CD4-positive, alpha-beta memory T cell (primary cell): ENCODE data around the gene ATAD2B. TPM values are rescaled to one million over a fixed set of nuclear protein-coding genes. Genes with fewer than 3 reads are reported as not detected.
A peak's percentile ranks its signal among the peaks of the same experiment; 100 is the strongest.

ENCODE experiments used
- CTCF ChIA-PET: fragments of 350-600 bp; sonication (Branson Sonifier 250); formaldehyde crosslinking; loops from one replicate; lab custom pipeline; 2021; ENCODE audit warnings: inconsistent platforms; ENCODE audit not compliant: partially characterized antibody; lab: Charles Lee
- POLR2A ChIA-PET: fragments of 350-600 bp; sonication (Branson Sonifier 250); formaldehyde crosslinking; loops from one replicate; lab custom pipeline; 2021; ENCODE audit not compliant: partially characterized antibody; lab: Charles Lee
- DNase-seq, 5 donors: peaks; one replicate each; pipeline versions ENCODE4 v3.0.0 to v3.0.0-alpha.2; 2020 to 2022; ENCODE audit warnings: mixed read lengths in 1 of 5
- H3K27ac ChIP-seq: one replicate; pipeline ENCODE4 v1.7.0; 2013; ENCODE audit warnings: low read depth, low read length
- H3K27me3 ChIP-seq: 2 replicates; pipeline ENCODE4 v1.7.0; 2013; ENCODE audit warnings: mild to moderate bottlenecking, low read length, moderate library complexity; ENCODE audit not compliant: insufficient read depth
- H3K36me3 ChIP-seq: 2 replicates; pipeline ENCODE4 v1.7.0; 2013; ENCODE audit warnings: mild to moderate bottlenecking, low read length, moderate library complexity; ENCODE audit not compliant: insufficient read depth
- H3K4me1 ChIP-seq: 2 replicates; pipeline ENCODE4 v1.7.0; 2013; ENCODE audit warnings: mild to moderate bottlenecking, low read length, moderate library complexity; ENCODE audit not compliant: insufficient read depth
- H3K4me3 ChIP-seq, 2 donors: one replicate each; pipeline ENCODE4 v1.7.0; 2013; ENCODE audit warnings: low read length in 2 of 2, mild to moderate bottlenecking in 1 of 2
- H3K9me3 ChIP-seq, 2 donors: one replicate each; pipeline ENCODE4 v1.7.0; 2013; ENCODE audit warnings: low read length in 2 of 2, control low read depth in 1 of 2; ENCODE audit not compliant: control insufficient read depth in 1 of 2
- H3K27ac Mint-ChIP-seq, 7 donors: one replicate each; pipeline ENCODE4 v1.8.0; 2020 to 2021; ENCODE audit warnings: mixed read lengths in 7 of 7, mild to moderate bottlenecking in 6 of 7, inconsistent platforms in 3 of 7, moderate library complexity in 3 of 7
- H3K27me3 Mint-ChIP-seq, 2 donors: one replicate each; pipeline ENCODE4 v1.8.0; 2020 to 2021; ENCODE audit warnings: mixed read lengths in 2 of 2
- H3K36me3 Mint-ChIP-seq, 2 donors: one replicate each; pipeline ENCODE4 v1.8.0; 2020 to 2021; ENCODE audit warnings: mixed read lengths in 2 of 2, inconsistent platforms in 1 of 2, mild to moderate bottlenecking in 1 of 2
- H3K4me1 Mint-ChIP-seq, 4 donors: one replicate each; pipeline ENCODE4 v1.8.0; 2020 to 2021; ENCODE audit warnings: mixed read lengths in 4 of 4, mild to moderate bottlenecking in 1 of 4
- H3K4me3 Mint-ChIP-seq, 8 donors: one replicate each; pipeline ENCODE4 v1.8.0; 2020 to 2021; ENCODE audit warnings: mixed read lengths in 8 of 8, mild to moderate bottlenecking in 7 of 8, moderate library complexity in 6 of 8, inconsistent platforms in 3 of 8
- H3K9me3 Mint-ChIP-seq, 8 donors: one replicate each; pipeline ENCODE4 v1.8.0; 2020 to 2021; ENCODE audit warnings: mixed read lengths in 8 of 8, mild to moderate bottlenecking in 5 of 8, inconsistent platforms in 3 of 8, moderate library complexity in 1 of 8
- intact Hi-C: fragments of 100-400 bp; cut with micrococcal nuclease; formaldehyde crosslinking; loops from one replicate; pipeline ENCODE4 v1.15.1; 2023
- polyA plus RNA-seq, 2 donors: library from polyadenylated mRNA; unstranded; fragments of 300-500 nt; fragmentation: Illumina TruSeq; gene quantifications; one replicate each; pipeline ENCODE4 v1.2.3, GENCODE V29; 2021
- total RNA-seq, 2 experiments: library from RNA; stranded (reverse); gene quantifications; one replicate each; pipeline ENCODE4 v1.2.3, GENCODE V29; 2021

ATAD2B gene
- total and polyA plus RNA-seq, 4 experiments from 2014 or later = 3.8 to 44.4 (median 22.9) TPM

GRCh38 chr2:23803965-23804542, 122.9 kb downstream of the ATAD2B start:
- H3K9me3 Mint-ChIP-seq = no peaks in the 10 kb centered on the region
- H3K4me1 Mint-ChIP-seq = peaks cover 0 to 4% (median under 1%) of the 10 kb centered on the region in 4 donors
- Histone ChIP-seq H3K4me3 (no peak overlapping the region), H3K4me1 (no peaks in the 10 kb centered on the region), H3K36me3 (peaks cover 10% of the 10 kb centered on the region), H3K9me3 (no peaks in the 10 kb centered on the region), H3K27ac (no peak overlapping the region), H3K27me3 (no peaks in the 10 kb centered on the region)
- H3K36me3 Mint-ChIP-seq = peaks cover 18 to 40% of the 10 kb centered on the region in 2 donors
- H3K27ac Mint-ChIP-seq = peak overlapping the region in 2 of 7 donors; percentile 22 to 62
- POLR2A ChIA-PET = no interaction called here
- DNase-seq = no peak
- H3K4me3 Mint-ChIP-seq = no peak overlapping the region
- no peaks in the 10 kb centered on the region for H3K27me3 Mint-ChIP-seq
- intact Hi-C loops = no loop called here
- CTCF ChIA-PET = interaction anchor here (1.3 kb wide), 1 partner anchor 20 kb away, joined by 4 read pairs; no protein-coding TSS in a partner anchor

DNA sequence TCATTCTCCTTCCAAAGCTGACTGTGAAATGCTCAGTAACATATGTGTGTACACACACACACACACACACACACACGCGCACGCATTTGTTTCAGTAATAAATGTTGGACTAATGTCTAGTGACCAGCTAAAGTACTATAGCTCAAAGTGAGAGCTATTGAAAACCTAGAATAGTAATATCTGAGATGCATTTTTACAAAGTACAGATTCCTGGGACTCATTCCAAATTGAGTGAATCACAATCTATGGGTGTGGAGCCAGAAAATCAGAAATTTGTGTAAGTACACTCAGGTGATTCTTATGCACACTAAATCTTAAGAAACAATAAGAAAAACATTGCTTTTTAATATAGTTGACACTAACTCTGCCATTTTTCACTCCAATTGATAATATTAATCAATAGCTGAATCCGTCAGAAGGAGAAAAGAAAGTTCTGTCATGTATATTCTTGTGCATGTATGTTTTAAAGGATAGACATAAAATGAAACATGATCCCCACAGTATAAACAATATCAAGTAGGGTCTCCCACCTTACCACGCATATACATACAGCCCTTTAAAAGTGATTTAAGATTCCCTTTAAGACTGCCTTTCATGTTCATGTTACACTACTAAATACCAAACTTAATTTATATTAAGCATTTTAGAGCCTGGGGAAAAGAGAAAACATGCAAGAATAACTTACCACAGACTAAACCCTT, 123.5 kb downstream of the ATAD2B start:
- no peak for DNase-seq
- Histone ChIP-seq H3K27ac (no peak overlapping the region), H3K4me3 (no peak overlapping the region), H3K9me3 (no peaks in the 10 kb centered on the region), H3K36me3 (peaks cover 3% of the 10 kb centered on the region), H3K27me3 (no peaks in the 10 kb centered on the region), H3K4me1 (no peaks in the 10 kb centered on the region)
- H3K27me3 Mint-ChIP-seq = no peaks in the 10 kb centered on the region
- peaks cover 23 to 41% of the 10 kb centered on the region in 2 donors for H3K36me3 Mint-ChIP-seq
- POLR2A ChIA-PET = no interaction called here
- peak overlapping the region in 1 of 7 donors; percentile 22 for H3K27ac Mint-ChIP-seq
- peaks cover 0 to 4% (median under 1%) of the 10 kb centered on the region in 4 donors for H3K4me1 Mint-ChIP-seq
- intact Hi-C loops = no loop called here
- no peaks in the 10 kb centered on the region for H3K9me3 Mint-ChIP-seq
- no peak overlapping the region for H3K4me3 Mint-ChIP-seq
- CTCF ChIA-PET = interaction anchor here (1.0 to 1.3 kb wide), 2 partner anchors 21 to 280 kb away, joined by 3 to 4 read pairs; no protein-coding TSS in a partner anchor

DNA sequence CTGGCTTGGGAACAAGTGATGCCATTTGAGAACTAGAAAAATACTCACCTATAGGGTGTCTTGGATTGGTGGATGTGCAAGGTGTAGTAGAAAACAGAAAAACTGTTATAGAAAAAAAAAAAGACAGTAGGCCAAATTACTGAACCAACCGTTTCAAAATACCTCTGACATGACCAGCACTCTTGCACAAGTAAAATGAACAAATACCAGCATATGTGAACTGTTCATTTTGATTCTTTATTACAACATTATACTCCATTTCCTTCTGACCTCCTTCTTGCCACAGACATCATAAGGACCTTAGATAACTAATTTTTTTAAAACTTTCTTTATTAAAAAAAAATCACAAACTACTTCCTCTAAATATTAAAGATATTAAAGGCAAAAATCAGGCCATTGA, 125.5 kb downstream of the ATAD2B start:
- POLR2A ChIA-PET = no interaction called here
- no peak overlapping the region for H3K27ac Mint-ChIP-seq
- CTCF ChIA-PET = no interaction called here
- peaks cover 25 to 40% of the 10 kb centered on the region in 2 donors for H3K36me3 Mint-ChIP-seq
- Histone ChIP-seq H3K4me1 (no peaks in the 10 kb centered on the region), H3K4me3 (no peak overlapping the region), H3K27ac (no peak overlapping the region), H3K9me3 (no peaks in the 10 kb centered on the region), H3K27me3 (no peaks in the 10 kb centered on the region), H3K36me3 (no peaks in the 10 kb centered on the region)
- no peaks in the 10 kb centered on the region for H3K9me3 Mint-ChIP-seq
- intact Hi-C loops = no loop called here
- H3K27me3 Mint-ChIP-seq = no peaks in the 10 kb centered on the region
- H3K4me1 Mint-ChIP-seq = peaks cover 0 to 4% (median 0%) of the 10 kb centered on the region in 4 donors
- DNase-seq = no peak
- no peak overlapping the region for H3K4me3 Mint-ChIP-seq

DNA sequence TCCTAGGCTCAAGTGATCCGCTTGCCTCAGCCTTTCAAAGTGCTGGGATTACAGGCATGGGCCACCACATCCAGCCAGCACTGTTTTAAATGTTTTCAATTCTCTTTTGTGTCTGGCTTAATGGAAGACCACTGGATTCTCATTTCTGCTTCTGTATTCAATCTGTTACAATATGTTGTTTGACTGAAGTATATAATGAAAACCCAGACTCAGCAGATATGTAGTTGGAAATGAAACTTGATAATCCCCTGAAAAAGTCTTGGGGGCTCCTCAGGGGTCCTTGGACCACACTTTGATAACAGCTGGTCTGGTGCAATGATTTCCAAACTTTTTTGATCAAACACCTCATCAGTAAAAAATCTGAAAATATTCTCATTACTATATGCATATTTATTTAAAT, 132.7 kb downstream of the ATAD2B start:
- H3K27me3 ChIP-seq = no peaks in the 10 kb centered on the region
- no peak overlapping the region for H3K27ac Mint-ChIP-seq
- H3K4me1 Mint-ChIP-seq = peaks cover 7 to 18% (median 10%) of the 10 kb centered on the region in 4 donors
- ChIA-PET POLR2A (no interaction called here), CTCF (no interaction called here)
- no peak for DNase-seq
- H3K9me3 ChIP-seq = no peaks in the 10 kb centered on the region
- no peak overlapping the region for H3K4me3 ChIP-seq
- no peaks in the 10 kb centered on the region for H3K9me3 Mint-ChIP-seq
- H3K4me3 Mint-ChIP-seq = no peak overlapping the region
- peaks cover 7% of the 10 kb centered on the region for H3K4me1 ChIP-seq
- intact Hi-C loops = no loop called here
- H3K27me3 Mint-ChIP-seq = no peaks in the 10 kb centered on the region
- no peak overlapping the region for H3K27ac ChIP-seq
- no peaks in the 10 kb centered on the region for H3K36me3 ChIP-seq
- peaks cover 17 to 27% of the 10 kb centered on the region in 2 donors for H3K36me3 Mint-ChIP-seq

- intact Hi-C loops = no loop called here
- ChIA-PET POLR2A (no interaction called here), CTCF (no interaction called here)
- Mint-ChIP-seq H3K27ac (no peak overlapping the region), H3K4me3 (no peak overlapping the region), H3K27me3 (no peaks in the 10 kb centered on the region), H3K9me3 (peaks cover 0 to 3% (median 0%) of the 10 kb centered on the region in 8 donors), H3K36me3 (peaks cover 13 to 22% of the 10 kb centered on the region in 2 donors), H3K4me1 (peaks cover 14 to 25% (median 18%) of the 10 kb centered on the region in 4 donors)
- no peaks in the 10 kb centered on the region for H3K9me3 ChIP-seq
- H3K36me3 ChIP-seq = no peaks in the 10 kb centered on the region
- no peaks in the 10 kb centered on the region for H3K27me3 ChIP-seq
- H3K4me1 ChIP-seq = peaks cover 15% of the 10 kb centered on the region
- no peak overlapping the region for H3K27ac ChIP-seq
- DNase-seq = no peak
- no peak overlapping the region for H3K4me3 ChIP-seq
These were observed 133.4 kb downstream of the ATAD2B start for GRCh38 chr2:23793476-23793875.

- POLR2A ChIA-PET = no interaction called here
- peaks cover 20 to 35% (median 27%) of the 10 kb centered on the region in 4 donors for H3K4me1 Mint-ChIP-seq
- no peaks in the 10 kb centered on the region for H3K27me3 ChIP-seq
- no peak overlapping the region for H3K4me3 ChIP-seq
- H3K9me3 Mint-ChIP-seq = peaks cover 0 to 3% (median 0%) of the 10 kb centered on the region in 8 donors
- CTCF ChIA-PET = interaction anchor here (0.6 kb wide), 1 partner anchor 73 kb away, joined by 3 read pairs; no protein-coding TSS in a partner anchor
- H3K36me3 Mint-ChIP-seq = peaks cover 18 to 22% of the 10 kb centered on the region in 2 donors
- intact Hi-C loops = no loop called here
- no peak overlapping the region for H3K27ac Mint-ChIP-seq
- H3K4me1 ChIP-seq = peaks cover 24% of the 10 kb centered on the region
- H3K27ac ChIP-seq = no peak overlapping the region
- H3K4me3 Mint-ChIP-seq = no peak overlapping the region
- DNase-seq = no peak
- H3K27me3 Mint-ChIP-seq = no peaks in the 10 kb centered on the region
- H3K36me3 ChIP-seq = no peaks in the 10 kb centered on the region
- H3K9me3 ChIP-seq = no peaks in the 10 kb centered on the region
These were observed 135.9 kb downstream of the ATAD2B start for GRCh38 chr2:23791030-23791429.

DNA sequence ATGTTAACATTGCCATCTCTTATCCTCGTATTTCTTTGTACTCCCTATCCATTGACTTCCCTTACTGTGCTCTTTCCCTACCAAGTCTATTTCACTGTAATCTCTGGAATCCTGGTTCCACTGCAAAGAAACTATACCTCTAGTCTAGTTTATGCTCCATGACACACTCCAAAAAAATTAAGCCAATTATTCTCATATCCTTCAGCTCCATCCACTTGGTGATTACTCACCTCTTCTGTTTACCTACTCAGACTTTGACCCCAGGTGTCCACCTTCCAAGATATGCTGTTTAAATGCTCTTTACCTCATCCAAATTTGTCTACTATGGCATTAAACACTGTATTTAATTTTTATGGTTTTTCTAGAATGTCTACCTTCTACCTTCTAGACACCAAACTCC, 137.9 kb downstream of the ATAD2B start:
- no peak for DNase-seq
- peaks cover 7% of the 10 kb centered on the region for H3K36me3 ChIP-seq
- H3K27ac ChIP-seq = no peak overlapping the region
- H3K27me3 ChIP-seq = no peaks in the 10 kb centered on the region
- ChIA-PET POLR2A (no interaction called here), CTCF (no interaction called here)
- Mint-ChIP-seq H3K27me3 (no peaks in the 10 kb centered on the region), H3K36me3 (peaks cover 34 to 36% of the 10 kb centered on the region in 2 donors), H3K27ac (peak overlapping the region in 4 of 7 donors; percentile 4 to 77 (median 12)), H3K4me3 (no peak overlapping the region), H3K4me1 (peaks cover 20 to 35% (median 28%) of the 10 kb centered on the region in 4 donors), H3K9me3 (peaks cover 0 to 3% (median 0%) of the 10 kb centered on the region in 8 donors)
- no peak overlapping the region for H3K4me3 ChIP-seq
- peaks cover 24% of the 10 kb centered on the region for H3K4me1 ChIP-seq
- H3K9me3 ChIP-seq = no peaks in the 10 kb centered on the region
- intact Hi-C loops = no loop called here
